NCI-H1048 (cell line): ENCODE results near the gene PEPD.

Experiments
- DNase-seq: peaks from one replicate; lab custom pipeline; 2025; lab: John Stamatoyannopoulos, UW

The PEPD gene

GRCh38 chr19:33405553-33406461 lies 115.8 kb downstream of the PEPD start:
- DNase-seq, result no peak

- no peak for DNase-seq
Observed at GRCh38 chr19:33405254-33405552, 116.4 kb downstream of the PEPD start.

GRCh38 chr19:33404506-33405253 lies 116.9 kb downstream of the PEPD start:
- no peak for DNase-seq

- no peak for DNase-seq
Observed at GRCh38 chr19:33403973-33404304, 117.7 kb downstream of the PEPD start.

GRCh38 chr19:33403221-33403972 lies 118.2 kb downstream of the PEPD start:
- DNase-seq, result no peak

- no peak for DNase-seq
Observed at GRCh38 chr19:33402421-33403220, 119.0 kb downstream of the PEPD start.

- DNase-seq, result no peak
Observed at GRCh38 chr19:33401683-33402420, 119.7 kb downstream of the PEPD start.

GRCh38 chr19:33400856-33401682 lies 120.5 kb downstream of the PEPD start:
- DNase-seq, result no peak

- no peak for DNase-seq
Observed at GRCh38 chr19:33399745-33400681, 121.6 kb downstream of the PEPD start.

GRCh38 chr19:33399081-33399744 lies 122.4 kb downstream of the PEPD start:
- DNase-seq, result no peak

- no peak for DNase-seq
Observed at GRCh38 chr19:33398361-33399060, 123.1 kb downstream of the PEPD start.

- no peak for DNase-seq
Observed at GRCh38 chr19:33397536-33398360, 123.8 kb downstream of the PEPD start.

GRCh38 chr19:33396701-33397535 lies 124.7 kb downstream of the PEPD start:
- no peak for DNase-seq

- no peak for DNase-seq
Observed at GRCh38 chr19:33395561-33396550, 125.7 kb downstream of the PEPD start.
